Endothelial cell of umbilical vein (primary cell): ENCODE data around the gene OARD1. TPM values are rescaled to one million over a fixed set of nuclear protein-coding genes. Genes with fewer than 3 reads are reported as not detected.

Experiments used
- BruUV-seq: library from RNA; stranded (reverse); fragments of 400-500 nt; replicated peaks from 2 replicates; lab custom pipeline; 2021; lab: Mats Ljungman, UMichigan
- CTCF ChIA-PET: fragments of 300-600, 350-600 bp; sonication (Branson Sonifier 250); formaldehyde crosslinking; loops from one replicate; lab custom pipeline; 2021; ENCODE audit warnings: antibody characterized with exemption, inconsistent platforms; lab: Charles Lee
- POLR2A ChIA-PET: fragments of 300-600, 350-600 bp; sonication (Branson Sonifier 250); formaldehyde crosslinking; loops from one replicate; lab custom pipeline; 2021; ENCODE audit warnings: antibody characterized with exemption, inconsistent platforms; lab: Charles Lee
- DNase-seq: peaks from one replicate; pipeline ENCODE4 v3.0.0-alpha.2; 2011; ENCODE audit warnings: low read depth, low spot score
- FAIRE-seq: peaks from 2 replicates; lab custom pipeline; 2011; peaks lifted over from hg19 to GRCh38; lab: Jason Lieb, UNC
- H2AFZ ChIP-seq: 2 replicates; pipeline ENCODE4 v1.6.0; 2012; ENCODE audit warnings: low read depth, low read length, control low read depth, inconsistent platforms
- H3K27ac ChIP-seq: 2 replicates; pipeline ENCODE4 v1.5.1; 2011; ENCODE audit warnings: low read depth, mild to moderate bottlenecking, control low read depth, low read length, moderate library complexity; ENCODE audit not compliant: insufficient read depth
- H3K27me3 ChIP-seq, 2 experiments: 2 replicates each; pipeline versions ENCODE4 v1.6.0 to v1.6.1; 2011; ENCODE audit warnings: low read length in 2 of 2, mixed read lengths in 1 of 2; ENCODE audit not compliant: control insufficient read depth in 2 of 2, insufficient read depth in 2 of 2
- H3K36me3 ChIP-seq, 2 experiments: 2 replicates in 1 of 2; 3 replicates in 1 of 2; pipeline ENCODE4 v1.5.1; 2011; ENCODE audit warnings: low read length in 2 of 2, mild to moderate bottlenecking in 1 of 2, moderate library complexity in 1 of 2; ENCODE audit not compliant: control insufficient read depth in 2 of 2, insufficient read depth in 2 of 2; ENCODE audit errors: extremely low read depth in 1 of 2
- H3K4me1 ChIP-seq: 3 replicates; pipeline ENCODE4 v1.5.1; 2011; ENCODE audit warnings: mild to moderate bottlenecking, low read length; ENCODE audit not compliant: control insufficient read depth, insufficient read depth; ENCODE audit errors: extremely low read depth
- H3K4me2 ChIP-seq: 2 replicates; pipeline ENCODE4 v1.6.1; 2011; ENCODE audit warnings: low read length, control low read depth, mixed read lengths; ENCODE audit not compliant: insufficient read depth
- H3K4me3 ChIP-seq, 3 experiments: fragments of 200-600 bp in 1 of 3; sonication (generic), shearing (Covaris generic) in 1 of 3; replicated peaks in 1 of 3; 2 replicates each; pipeline ENCODE4 v1.5.1; 2011 to 2016; ENCODE audit warnings: control low read depth in 3 of 3, low read length in 3 of 3, mild to moderate bottlenecking in 2 of 3, inconsistent platforms in 1 of 3, low read depth in 1 of 3, moderate library complexity in 1 of 3; ENCODE audit not compliant: insufficient read depth in 1 of 3
- H3K79me2 ChIP-seq: 2 replicates; pipeline ENCODE4 v1.6.0; 2012; ENCODE audit warnings: low read length, inconsistent platforms; ENCODE audit not compliant: control insufficient read depth, insufficient read depth
- H3K9ac ChIP-seq: replicated peaks from 2 replicates; pipeline ENCODE3; 2011; ENCODE audit warnings: low read length, control low read depth; ENCODE audit not compliant: insufficient read depth; ENCODE audit errors: extremely low read depth
- H3K9me1 ChIP-seq: replicated peaks from 3 replicates; pipeline ENCODE4 v1.6.0; 2011; ENCODE audit warnings: mild to moderate bottlenecking, low read length; ENCODE audit not compliant: control insufficient read depth, insufficient read depth; ENCODE audit errors: extremely low read depth
- H3K9me3 ChIP-seq: replicated peaks from 2 replicates; pipeline ENCODE4 v1.5.1; 2012; ENCODE audit warnings: low read length, inconsistent platforms; ENCODE audit not compliant: control insufficient read depth, insufficient read depth
- H4K20me1 ChIP-seq: replicated peaks from 2 replicates; pipeline ENCODE3; 2011; ENCODE audit warnings: mild to moderate bottlenecking, low read length; ENCODE audit not compliant: control insufficient read depth, insufficient read depth; ENCODE audit errors: extremely low read depth
- CTCF ChIP-seq, 2 donors: IDR thresholded peaks; 1 replicate in 1 of 2; 2 replicates in 1 of 2; pipeline ENCODE4 v1.5.1; 2011; ENCODE audit warnings: low read length in 2 of 2, mild to moderate bottlenecking in 2 of 2, moderate library complexity in 2 of 2, control low read depth in 1 of 2, inconsistent platforms in 1 of 2, low read depth in 1 of 2; ENCODE audit not compliant: insufficient read depth in 1 of 2; ENCODE audit errors: extremely low read depth in 1 of 2
- EZH2 ChIP-seq: IDR thresholded peaks from 2 replicates; pipeline ENCODE4 v1.6.1; 2012; ENCODE audit warnings: borderline replicate concordance, low read depth, mild to moderate bottlenecking, moderate library complexity, low read length, inconsistent platforms; ENCODE audit not compliant: severe bottlenecking
- FOS ChIP-seq: IDR thresholded peaks from 2 replicates; pipeline ENCODE4 v1.6.1; 2011; ENCODE audit warnings: mild to moderate bottlenecking, low read length, moderate library complexity, borderline replicate concordance; ENCODE audit not compliant: insufficient read depth
- GATA2 ChIP-seq: IDR thresholded peaks from 2 replicates; pipeline ENCODE4 v1.7.0; 2011; ENCODE audit warnings: low read depth, mild to moderate bottlenecking, moderate library complexity, mixed read lengths, low read length; ENCODE audit not compliant: insufficient read length, insufficient read depth
- JUN ChIP-seq: IDR thresholded peaks from 2 replicates; pipeline ENCODE4 v1.6.1; 2011; ENCODE audit warnings: borderline replicate concordance, low read depth; ENCODE audit not compliant: insufficient read length, insufficient read depth
- MAX ChIP-seq: IDR thresholded peaks from 2 replicates; pipeline ENCODE4 v1.6.1; 2011; ENCODE audit not compliant: insufficient read depth, insufficient read length
- MYC ChIP-seq: IDR thresholded peaks from one replicate; pipeline ENCODE4 v1.6.1; 2011; ENCODE audit warnings: mild to moderate bottlenecking, low read depth, low read length
- POLR2A ChIP-seq: IDR thresholded peaks from 2 replicates; pipeline ENCODE4 v1.6.1; 2012; ENCODE audit warnings: low read depth, mild to moderate bottlenecking, control low read depth, low read length
- POLR2AphosphoS5 ChIP-seq: IDR thresholded peaks from 2 replicates; pipeline ENCODE4 v1.6.1; 2012; ENCODE audit warnings: low read depth, mild to moderate bottlenecking, control low read depth, low read length, moderate library complexity; ENCODE audit not compliant: insufficient read depth
- dilution Hi-C: fragments of 300-500 bp; cut with MboI; formaldehyde crosslinking; loops from one replicate; pipeline ENCODE4 v1.15.0; 2019; ENCODE audit warnings: low sequenced_read_pairs; ENCODE audit not compliant: extremely low pct_ligation_motif_present
- intact Hi-C: fragments of 100-400 bp; cut with micrococcal nuclease; formaldehyde crosslinking; loops from one replicate; pipeline ENCODE4 v1.10.0; 2022
- polyA plus RNA-seq, 4 experiments: library from polyadenylated mRNA; depleted of rRNA in 3 of 4; stranded (reverse) in 3 of 4; unstranded in 1 of 4; fragments of >200 nt; gene quantifications; 2 replicates each; pipeline versions ENCODE4 v1.2.1 to v1.2.3, GENCODE V29; 2011 to 2012; ENCODE audit warnings: missing spikeins in 1 of 4
- total RNA-seq: library from RNA; stranded (reverse); gene quantifications from 2 replicates; pipeline ENCODE4 v1.2.3, GENCODE V29; 2021

OARD1 gene
- total and polyA plus RNA-seq, 2 donors (not counting 3 experiments of a cell fraction or from before 2014, with no cell fraction given) = 5.2 to 13.0 TPM

GRCh38 chr6:41054511-41054910, 17.6 kb downstream of the OARD1 start:
- H3K36me3 ChIP-seq = no peaks in the 10 kb centered on the region
- H3K9me1 ChIP-seq = no peaks in the 10 kb centered on the region
- no peak overlapping the region for H2AFZ ChIP-seq
- no peaks in the 10 kb centered on the region for H3K79me2 ChIP-seq
- H3K9ac ChIP-seq = no peak overlapping the region
- dilution Hi-C loops = no loop called here
- H3K4me1 ChIP-seq = peaks cover 5% of the 10 kb centered on the region
- TF ChIP-seq GATA2 = no peak
- no peak for TF ChIP-seq FOS
- no peak for TF ChIP-seq POLR2A
- TF ChIP-seq CTCF (IDR thresholded peaks at IDR 0.05; ENCODE audit: extremely low read depth in 1 of 2, insufficient read depth in 1 of 2, low read depth in 1 of 2, low read length in 2 of 2) = no peak
- TF ChIP-seq JUN = no peak
- BruUV-seq = no TSS peak
- ChIA-PET POLR2A (no interaction called here), CTCF (interaction anchor here (1.0 to 4.3 kb wide), 5 partner anchors 8 to 26 kb away, joined by 3 to 22 read pairs (median 10); partner anchors contain the start of gene UNC5CL)
- H4K20me1 ChIP-seq = no peaks in the 10 kb centered on the region
- H3K4me3 ChIP-seq = no peak overlapping the region
- intact Hi-C loops = no loop called here
- H3K4me2 ChIP-seq = no peak overlapping the region
- DNase-seq (no peak), FAIRE-seq (no peak)
- peaks cover 0 to 3% of the 10 kb centered on the region in 2 experiments for H3K27me3 ChIP-seq
- no peaks in the 10 kb centered on the region for H3K9me3 ChIP-seq
- H3K27ac ChIP-seq = no peak overlapping the region

- ChIA-PET POLR2A (no interaction called here), CTCF (interaction anchor here (2.1 to 4.3 kb wide), 2 partner anchors 13 to 25 kb away, joined by 5 to 22 read pairs; partner anchors contain the start of gene UNC5CL)
- Histone ChIP-seq H3K27me3 (peaks cover 0 to 3% of the 10 kb centered on the region in 2 experiments), H3K79me2 (no peaks in the 10 kb centered on the region), H3K9me1 (no peaks in the 10 kb centered on the region), H3K4me3 (no peak within 1 kb of the TSS), H3K27ac (no peak within 1 kb of the TSS), H3K9ac (no peak within 1 kb of the TSS), H3K36me3 (no peaks in the 10 kb centered on the region), H3K4me2 (no peak within 1 kb of the TSS), H2AFZ (no peak within 1 kb of the TSS), H3K9me3 (no peaks in the 10 kb centered on the region), H4K20me1 (no peaks in the 10 kb centered on the region), H3K4me1 (peaks cover 5% of the 10 kb centered on the region)
- BruUV-seq = no TSS peak
- intact Hi-C loops = no loop called here
- TF ChIP-seq MAX (no peak), POLR2AphosphoS5 (no peak), CTCF (IDR thresholded peaks at IDR 0.05; ENCODE audit: extremely low read depth in 1 of 2, insufficient read depth in 1 of 2, low read depth in 1 of 2, low read length in 2 of 2) (no peak), EZH2 (no peak), MYC (no peak), FOS (no peak), POLR2A (no peak), GATA2 (no peak), JUN (no peak)
- DNase-seq (no peak), FAIRE-seq (no peak)
- dilution Hi-C loops = no loop called here
These were observed 19.1 kb downstream of the OARD1 start, which contains the start of gene APOBEC2 for GRCh38 chr6:41053041-41053440. TSS of gene APOBEC2 (plus strand) at chr6:41053202. CDS start at chr6:41053348, 146 bp downstream.
